GM10847 (cell line): ENCODE data around the gene APAF1.

Experiments
- POLR2A ChIP-seq: IDR thresholded peaks from 2 replicates; pipeline ENCODE4 v1.6.1; 2011; ENCODE audit not compliant: insufficient read length; ENCODE audit errors: extremely low read depth

APAF1 gene

DNA sequence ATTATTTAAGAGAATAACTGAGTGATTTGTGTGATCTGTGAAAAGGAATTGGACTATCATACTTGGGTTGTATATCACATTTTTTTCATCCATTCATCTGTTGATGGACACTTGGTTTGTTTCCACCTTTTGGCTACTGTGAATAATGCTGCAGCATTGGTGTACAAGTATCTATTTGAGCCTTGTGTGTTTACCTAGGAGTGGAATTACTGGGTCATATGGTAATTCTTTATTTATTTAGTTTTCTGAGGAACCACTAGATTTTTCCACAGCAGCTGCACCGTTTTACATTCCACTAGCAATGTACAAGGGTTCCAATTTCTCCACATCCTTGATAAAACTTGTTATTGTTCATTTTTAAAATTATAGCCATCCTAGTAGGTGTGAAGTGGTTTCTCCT is 56.1 kb downstream of the APAF1 start:
- TF ChIP-seq POLR2A: no peak

DNA sequence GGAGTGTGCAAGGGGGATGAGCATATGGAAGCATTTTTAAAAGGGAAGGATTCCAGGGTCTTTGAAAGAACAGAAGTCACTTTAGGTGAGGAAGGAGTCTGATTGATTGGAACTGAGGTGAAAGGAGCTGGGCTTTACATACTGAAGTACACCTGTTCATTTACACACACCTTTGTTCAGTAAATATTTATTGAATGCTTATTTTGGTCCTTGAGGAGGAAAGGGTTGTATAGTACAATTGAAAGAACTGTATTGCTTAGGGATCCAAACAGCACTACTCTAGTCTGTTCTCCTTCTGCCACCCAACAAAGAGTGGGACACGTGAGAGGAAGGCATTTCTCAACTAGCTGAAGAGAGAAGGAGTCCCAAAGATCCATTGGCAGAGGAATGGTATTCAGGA is 63.9 kb downstream of the APAF1 start:
- no peak for TF ChIP-seq POLR2A

DNA sequence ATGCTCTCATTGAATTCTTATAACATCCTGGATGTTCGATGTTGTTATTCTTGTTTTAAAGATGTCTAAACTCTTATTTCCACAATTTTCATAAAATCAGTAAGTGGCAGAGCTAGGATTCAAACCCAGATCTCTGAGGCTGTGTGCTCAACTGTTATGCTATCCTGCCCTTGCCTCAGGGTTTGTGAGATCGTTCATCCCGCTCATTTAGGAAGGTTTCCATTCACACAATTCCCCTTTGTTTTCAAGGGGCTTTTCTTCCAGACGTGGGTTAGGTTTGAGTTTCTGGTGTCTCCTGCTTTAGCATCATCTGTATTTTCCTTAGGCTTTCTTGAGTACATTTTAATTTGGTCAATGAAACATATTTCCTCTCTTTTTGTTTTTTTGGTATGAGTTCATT is 69.3 kb downstream of the APAF1 start:
- TF ChIP-seq POLR2A: no peak

DNA sequence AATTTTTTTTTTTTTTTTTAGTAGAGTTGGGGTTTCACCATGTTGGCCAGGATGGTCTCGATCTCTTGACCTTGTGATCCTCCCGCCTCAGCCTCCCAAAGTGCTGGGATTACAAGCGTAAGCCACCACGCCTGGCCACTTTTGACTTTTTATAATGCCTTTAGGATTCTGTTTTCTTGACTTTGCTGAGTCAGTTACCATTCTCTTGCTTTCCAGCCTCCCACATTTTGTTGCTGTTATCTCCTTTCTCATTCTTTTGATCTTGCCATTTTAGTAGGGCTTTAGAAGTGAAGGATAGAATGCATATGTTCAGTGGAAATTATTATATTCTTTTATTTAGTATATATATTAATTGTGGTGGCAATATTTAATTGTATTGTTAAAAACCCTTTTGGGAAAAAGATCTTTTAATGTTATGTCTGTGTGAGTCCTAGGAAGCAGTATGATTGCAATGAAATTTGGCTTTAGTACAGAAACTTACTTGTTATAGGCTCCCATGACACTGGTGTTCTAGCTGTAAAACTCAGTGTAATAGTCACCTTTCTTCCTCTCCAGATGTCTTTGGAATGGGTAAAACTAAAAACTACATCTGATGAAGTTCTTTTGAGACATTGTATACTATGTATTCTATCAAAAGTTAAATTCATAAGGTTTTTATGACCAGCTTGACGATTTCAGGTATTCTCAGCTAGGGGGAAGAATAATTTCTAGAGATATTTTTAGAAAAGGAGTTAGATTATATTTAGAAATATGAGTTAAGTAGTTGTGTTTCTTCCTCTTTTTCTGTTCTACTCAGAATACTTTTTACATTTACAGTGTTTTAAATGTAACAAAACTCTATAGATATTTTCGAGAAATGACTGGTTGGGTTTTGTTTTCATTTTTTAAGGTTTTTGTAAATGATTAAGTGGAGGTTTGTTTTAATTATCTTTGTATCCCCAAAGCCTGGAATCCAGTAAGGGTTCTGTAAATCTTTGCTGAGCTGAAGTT is 74.7 kb downstream of the APAF1 start:
- TF ChIP-seq POLR2A: no peak

DNA sequence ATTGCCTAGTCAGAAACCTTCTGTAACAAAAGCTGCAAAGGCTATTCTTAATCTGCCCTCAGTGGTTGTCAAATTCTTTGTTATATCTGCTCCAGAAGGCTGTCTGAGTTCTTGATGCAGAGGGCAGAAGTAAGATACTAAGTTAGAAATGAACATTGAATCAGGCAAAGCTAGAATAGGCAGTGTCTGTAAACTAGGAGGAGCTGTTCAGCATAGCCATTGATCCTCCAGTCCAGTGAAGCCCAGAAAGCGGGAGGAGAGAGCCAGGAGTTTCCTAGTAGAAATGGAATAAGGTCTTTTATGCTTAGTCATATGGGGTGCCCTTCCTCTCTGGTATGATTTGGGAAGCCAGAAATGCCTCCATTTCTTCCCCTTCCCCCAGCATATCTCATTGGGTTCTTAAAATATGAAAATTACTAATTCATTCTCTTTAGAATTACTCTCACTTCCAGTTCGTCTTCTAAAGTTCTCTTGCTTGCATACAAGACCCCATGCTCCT is 76.2 kb downstream of the APAF1 start:
- TF ChIP-seq POLR2A: no peak

DNA sequence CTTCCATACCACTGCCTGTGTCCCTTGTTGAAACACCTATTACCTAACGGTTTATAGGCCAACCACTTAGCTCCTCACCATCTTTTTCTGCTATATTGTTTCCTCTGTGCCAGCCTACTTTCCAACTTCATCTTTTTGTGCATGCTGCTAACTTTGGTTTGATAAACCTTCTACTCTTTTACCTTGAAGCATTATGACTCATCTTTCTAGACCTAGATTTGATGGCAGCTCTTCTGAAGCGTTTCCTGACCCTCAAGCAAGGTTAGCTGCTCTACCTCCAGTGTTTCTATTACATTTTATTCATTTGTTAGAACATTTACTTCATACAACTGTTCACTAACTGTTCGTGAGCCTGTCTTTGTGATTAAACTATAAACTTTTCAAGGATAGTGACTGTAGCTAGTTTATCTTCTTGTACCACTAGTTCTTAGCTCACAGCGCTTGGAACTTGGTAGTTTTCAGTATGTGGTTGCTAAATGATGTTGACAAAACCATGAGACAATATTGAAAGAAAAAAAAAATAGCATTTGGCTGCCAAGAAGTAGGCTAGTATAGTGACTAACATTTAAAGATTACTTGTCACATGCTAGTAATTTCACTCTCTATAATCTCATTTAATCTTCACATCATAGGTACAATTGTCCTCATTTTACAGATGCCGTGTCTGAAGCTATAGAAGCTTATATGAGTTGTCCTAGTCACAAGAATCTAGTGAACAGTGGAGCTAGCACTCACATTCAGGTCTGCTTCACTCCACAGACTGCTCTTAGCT is 79.5 kb downstream of the APAF1 start:
- TF ChIP-seq POLR2A: no peak

DNA sequence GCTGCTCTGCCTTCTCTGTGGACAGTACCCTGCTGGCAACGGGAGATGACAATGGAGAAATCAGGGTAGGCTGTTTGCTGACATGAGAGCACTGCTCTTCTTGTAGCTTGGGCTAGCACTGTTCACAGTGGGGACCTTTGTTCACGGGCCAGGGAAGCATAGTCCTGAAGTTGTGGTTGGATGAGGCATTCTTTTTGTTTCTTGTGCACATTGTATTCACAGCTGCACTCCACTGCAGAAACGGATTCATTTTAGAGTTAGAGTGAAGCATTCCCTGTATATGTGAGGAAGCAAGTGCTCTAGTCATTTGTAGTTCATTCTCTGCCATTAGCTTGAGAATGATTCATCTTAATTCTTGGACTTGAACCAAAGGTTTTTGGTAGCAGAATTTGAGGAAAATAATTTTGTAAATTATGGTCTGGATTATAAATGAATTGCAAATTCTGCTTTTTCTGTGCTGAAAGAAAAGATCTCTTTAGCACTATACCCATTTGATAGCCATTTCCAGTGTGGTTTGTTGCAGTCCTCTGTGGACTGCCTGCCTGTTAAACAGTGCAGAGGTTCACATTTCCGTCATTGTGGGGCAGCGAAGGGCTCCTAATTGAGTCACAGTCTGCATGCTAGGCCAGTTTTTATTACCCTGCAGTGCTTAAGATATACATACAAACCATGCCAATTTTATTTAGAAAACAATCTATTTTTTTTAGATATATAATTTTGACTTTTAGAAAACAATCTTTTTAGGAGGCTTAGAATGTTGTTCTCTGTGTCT is 80.6 kb downstream of the APAF1 start:
- TF ChIP-seq POLR2A: no peak

DNA sequence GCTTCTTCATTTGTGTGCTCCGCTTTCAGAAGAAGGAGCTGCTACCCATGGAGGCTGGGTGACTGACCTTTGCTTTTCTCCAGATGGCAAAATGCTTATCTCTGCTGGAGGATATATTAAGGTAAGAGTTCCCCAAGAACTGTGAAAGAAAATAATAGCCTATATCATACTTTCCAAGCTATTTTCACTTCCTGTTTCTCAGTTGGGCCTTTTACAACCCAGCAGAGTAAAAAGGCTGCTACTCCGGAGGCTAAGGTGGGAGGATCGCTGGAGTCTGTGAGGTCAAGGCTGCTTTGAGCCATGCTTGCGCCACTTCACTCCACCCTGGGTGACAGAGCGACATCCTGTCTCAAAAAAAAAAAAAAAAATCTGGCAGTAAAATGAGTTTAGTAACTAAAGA is 82.1 kb downstream of the APAF1 start:
- TF ChIP-seq POLR2A: no peak

DNA sequence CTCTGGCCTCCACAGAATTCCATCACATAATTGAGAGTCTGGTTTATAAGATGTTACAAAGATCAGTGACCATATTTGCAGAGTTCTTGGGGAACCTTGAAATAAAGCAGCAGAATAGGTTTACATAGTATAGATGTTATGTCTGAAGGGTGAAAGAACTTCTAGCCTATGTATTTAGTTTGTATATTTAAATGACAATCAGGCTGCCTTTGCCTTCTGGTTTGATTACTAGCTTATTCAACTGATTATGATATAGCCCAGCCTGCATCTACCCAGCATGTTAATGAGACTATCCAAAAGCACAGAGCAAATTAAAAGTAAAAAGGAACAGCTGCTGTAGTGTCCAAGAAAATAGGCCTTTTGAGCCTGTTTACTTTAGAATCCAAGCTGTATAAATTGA is 85.3 kb downstream of the APAF1 start:
- no peak for TF ChIP-seq POLR2A

DNA sequence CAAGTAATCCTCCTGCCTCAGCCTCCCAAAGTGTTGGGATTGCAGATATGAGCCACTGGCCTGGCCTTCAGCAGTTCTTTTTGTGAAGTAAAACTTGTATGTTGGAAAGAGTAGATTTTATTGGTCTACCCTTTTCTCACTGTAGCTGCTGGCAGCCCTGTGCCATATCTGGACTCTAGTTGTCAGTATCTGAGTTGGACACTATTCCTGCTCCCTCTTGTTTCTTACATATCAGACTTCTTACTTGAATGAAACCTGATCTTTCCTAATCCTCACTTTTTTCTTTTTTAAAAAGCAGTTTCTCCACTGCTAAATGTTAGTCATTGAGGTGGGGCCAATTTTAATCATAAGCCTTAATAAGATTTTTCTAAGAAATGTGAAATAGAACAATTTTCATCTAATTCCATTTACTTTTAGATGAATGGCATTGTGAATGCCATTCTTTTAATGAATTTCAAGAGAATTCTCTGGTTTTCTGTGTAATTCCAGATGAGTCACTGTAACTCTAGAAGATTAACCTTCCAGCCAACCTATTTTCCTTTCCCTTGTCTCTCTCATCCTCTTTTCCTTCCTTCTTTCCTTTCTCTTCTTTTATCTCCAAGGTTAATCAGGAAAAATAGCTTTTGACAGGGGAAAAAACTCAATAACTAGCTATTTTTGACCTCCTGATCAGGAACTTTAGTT is 88.7 kb downstream of the APAF1 start:
- no peak for TF ChIP-seq POLR2A

DNA sequence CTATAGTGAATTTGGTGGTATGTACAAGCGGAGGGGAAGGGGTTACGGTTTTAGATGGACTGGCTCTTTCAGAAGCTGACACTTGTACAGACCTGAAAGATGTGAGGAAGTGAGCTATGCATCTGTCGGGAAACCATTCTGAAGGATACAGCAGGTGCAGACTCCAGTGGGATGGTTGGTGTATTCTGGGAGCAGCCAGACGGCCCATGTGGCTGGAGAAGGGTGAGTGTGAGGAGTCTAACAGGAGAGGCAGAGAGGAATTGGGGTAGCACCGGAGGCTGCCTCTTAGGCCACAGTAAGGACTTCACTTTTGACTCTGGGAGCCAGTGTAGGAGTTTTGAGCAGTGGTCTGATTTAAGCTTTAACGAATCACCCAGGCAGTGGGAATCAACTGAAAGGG is 90.7 kb downstream of the APAF1 start:
- no peak for TF ChIP-seq POLR2A

DNA sequence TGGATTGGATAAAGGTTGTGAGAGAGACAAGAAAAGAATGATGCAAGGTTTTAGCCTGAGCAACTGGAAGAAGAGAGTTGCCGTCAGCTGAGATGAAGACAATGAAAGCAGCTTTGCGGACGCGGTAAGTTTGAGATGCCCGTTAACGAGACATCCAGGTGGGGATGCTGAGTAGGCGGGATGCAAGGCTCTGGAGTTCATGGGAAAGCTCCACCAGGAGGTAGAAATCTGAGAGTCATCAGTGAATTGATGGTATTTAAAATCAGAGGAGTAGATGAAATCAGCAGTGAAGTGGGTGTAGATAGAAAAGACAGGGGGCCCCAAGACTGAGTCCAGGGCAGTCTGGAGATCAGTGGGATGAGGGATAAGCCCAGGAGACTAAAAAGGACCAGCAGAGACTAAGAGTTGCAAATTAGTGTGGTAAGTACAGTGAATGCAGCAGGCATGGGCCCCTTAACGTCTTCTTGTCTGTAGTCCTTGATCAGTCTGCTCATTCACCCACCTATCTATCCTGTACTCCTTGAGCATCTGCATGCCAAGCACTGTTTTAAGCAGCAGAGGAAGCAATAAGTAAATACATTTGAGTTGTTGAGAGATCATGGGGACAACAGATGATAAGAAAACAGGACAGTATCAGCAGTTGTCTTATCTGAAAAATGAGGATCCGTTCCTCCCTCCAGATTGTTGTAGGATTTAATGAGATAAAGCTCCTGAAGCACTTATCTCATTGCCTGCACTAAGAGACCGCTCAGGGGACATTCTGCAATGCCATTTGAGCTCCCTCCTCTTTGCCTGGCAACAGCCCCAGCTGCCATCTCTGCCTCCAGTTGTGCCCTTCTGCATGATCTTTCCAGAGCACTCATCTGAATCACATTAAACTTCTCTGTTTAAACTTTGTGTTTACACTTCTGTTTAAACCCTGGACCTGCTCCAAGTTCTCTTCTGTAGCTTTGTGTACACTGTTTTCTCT is 91.5 kb downstream of the APAF1 start:
- no peak for TF ChIP-seq POLR2A

DNA sequence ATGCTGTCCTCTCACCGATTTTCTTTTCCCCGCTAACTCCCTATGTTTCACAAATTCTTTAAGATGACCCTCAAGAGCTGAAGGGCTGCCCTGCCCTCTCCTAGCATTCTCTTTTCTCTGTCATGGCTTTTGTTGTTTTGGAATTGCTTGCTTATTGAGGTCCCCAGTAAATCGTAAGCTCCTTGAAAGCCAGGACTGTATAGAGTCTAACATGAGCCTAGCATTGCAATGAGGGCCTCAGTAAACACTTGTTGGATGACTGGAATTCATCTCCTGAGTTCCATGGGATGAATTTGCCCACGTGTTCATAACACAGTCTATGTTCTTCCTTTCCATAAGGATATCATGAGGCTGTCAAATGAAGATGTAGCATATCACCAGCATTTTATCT is 92.2 kb downstream of the APAF1 start:
- no peak for TF ChIP-seq POLR2A

DNA sequence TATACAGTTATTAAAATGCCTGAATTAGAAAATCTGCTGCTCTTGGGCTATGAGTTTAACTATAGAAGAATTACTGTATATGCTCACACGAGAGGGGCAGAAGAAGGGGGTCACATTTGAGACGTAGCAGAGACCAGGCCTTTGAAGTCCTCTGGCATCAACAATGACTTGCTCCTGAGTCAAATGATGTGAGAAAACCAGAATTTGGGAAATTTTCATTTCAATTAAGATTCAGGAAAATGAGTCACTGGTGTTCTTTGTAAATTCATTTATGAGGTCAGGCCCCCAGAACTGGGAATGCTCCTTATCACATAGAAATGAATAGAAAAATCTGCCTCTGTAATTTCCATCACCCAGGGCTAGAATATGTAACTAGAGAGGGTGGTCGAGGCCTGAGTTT is 92.9 kb downstream of the APAF1 start:
- TF ChIP-seq POLR2A: no peak
